H9 (cell line): ENCODE data around the gene HMCN1. TPM values are rescaled to one million over a fixed set of nuclear protein-coding genes. Genes with fewer than 3 reads are reported as not detected.

Experiments used
- DNase-seq: peaks from one replicate; pipeline ENCODE4 v3.0.0-alpha.2; 2017
- H2AFZ ChIP-seq: one replicate; pipeline ENCODE4 v1.6.1; 2013; ENCODE audit warnings: mild to moderate bottlenecking, low read length, control low read depth, moderate library complexity
- H2AK5ac ChIP-seq: 2 replicates; pipeline ENCODE4 v1.6.1; 2013; ENCODE audit warnings: low read length, control low read depth, mixed read lengths; ENCODE audit not compliant: insufficient read length
- H2BK120ac ChIP-seq: one replicate; pipeline ENCODE4 v1.6.1; 2013; ENCODE audit warnings: low read depth, mild to moderate bottlenecking, low read length, control low read depth, inconsistent platforms; ENCODE audit not compliant: poor library complexity, severe bottlenecking
- H2BK12ac ChIP-seq: 2 replicates; pipeline ENCODE4 v1.6.1; 2013; ENCODE audit warnings: low read length, control low read depth, mixed read lengths, low read depth; ENCODE audit not compliant: insufficient read length
- H2BK15ac ChIP-seq: 2 replicates; pipeline ENCODE4 v1.6.1; 2013; ENCODE audit warnings: low read depth, low read length, control low read depth
- H2BK20ac ChIP-seq: one replicate; pipeline ENCODE4 v1.6.1; 2013; ENCODE audit warnings: low read depth, mild to moderate bottlenecking, low read length, control low read depth, inconsistent platforms; ENCODE audit not compliant: poor library complexity, severe bottlenecking
- H2BK5ac ChIP-seq: 2 replicates; pipeline ENCODE4 v1.6.1; 2013; ENCODE audit warnings: low read length, control low read depth, mixed read lengths; ENCODE audit not compliant: insufficient read length
- H3K14ac ChIP-seq: 2 replicates; pipeline ENCODE4 v1.6.1; 2013; ENCODE audit warnings: low read length, control low read depth; ENCODE audit not compliant: insufficient read depth
- H3K18ac ChIP-seq: 2 replicates; pipeline ENCODE4 v1.6.1; 2013; ENCODE audit warnings: low read depth, mild to moderate bottlenecking, mixed read lengths, low read length, control low read depth; ENCODE audit not compliant: insufficient read length
- H3K23ac ChIP-seq: 2 replicates; pipeline ENCODE4 v1.6.1; 2013; ENCODE audit warnings: low read length, control low read depth, mixed read lengths, low read depth; ENCODE audit not compliant: insufficient read length
- H3K23me2 ChIP-seq: 2 replicates; pipeline ENCODE4 v1.6.1; 2013; ENCODE audit warnings: low read depth, mild to moderate bottlenecking, mixed read lengths, low read length, control low read depth; ENCODE audit not compliant: insufficient read length, poor library complexity, severe bottlenecking
- H3K27ac ChIP-seq: 2 replicates; pipeline ENCODE4 v1.5.1; 2013; ENCODE audit warnings: low read length, control low read depth, mixed read lengths, low read depth; ENCODE audit not compliant: insufficient read length
- H3K27me3 ChIP-seq: 2 replicates; pipeline ENCODE4 v1.6.1; 2013; ENCODE audit warnings: low read length, control low read depth, inconsistent platforms; ENCODE audit not compliant: insufficient read depth
- H3K4ac ChIP-seq: 2 replicates; pipeline ENCODE4 v1.6.1; 2013; ENCODE audit warnings: low read depth, mild to moderate bottlenecking, control low read depth, inconsistent platforms, low read length, moderate library complexity
- H3K4me1 ChIP-seq: 2 replicates; pipeline ENCODE4 v1.6.1; 2013; ENCODE audit warnings: low read length, control low read depth, inconsistent platforms; ENCODE audit not compliant: insufficient read depth
- H3K4me2 ChIP-seq: 2 replicates; pipeline ENCODE4 v1.6.1; 2013; ENCODE audit warnings: low read length, control low read depth, mixed read lengths; ENCODE audit not compliant: insufficient read length, insufficient read depth
- H3K56ac ChIP-seq: 2 replicates; pipeline ENCODE4 v1.6.1; 2013; ENCODE audit warnings: low read depth, mild to moderate bottlenecking, mixed read lengths, low read length, control low read depth; ENCODE audit not compliant: insufficient read length
- H3K79me1 ChIP-seq: 2 replicates; pipeline ENCODE4 v1.6.1; 2013; ENCODE audit warnings: low read depth, mild to moderate bottlenecking, moderate library complexity, low read length, control low read depth, inconsistent platforms; ENCODE audit not compliant: insufficient read depth, poor library complexity, severe bottlenecking
- H3K79me2 ChIP-seq: 2 replicates; pipeline ENCODE4 v1.6.1; 2013; ENCODE audit warnings: low read length, control low read depth, inconsistent platforms; ENCODE audit not compliant: insufficient read depth
- H3K9ac ChIP-seq: 2 replicates; pipeline ENCODE4 v1.6.1; 2013; ENCODE audit warnings: low read length, control low read depth, mixed read lengths; ENCODE audit not compliant: insufficient read length; ENCODE audit errors: extremely low read depth
- H3K9me3 ChIP-seq: one replicate; pipeline ENCODE4 v1.6.1; 2013; ENCODE audit warnings: low read depth, low read length, inconsistent platforms; ENCODE audit not compliant: control insufficient read depth
- H3T11ph ChIP-seq: one replicate; pipeline ENCODE4 v1.6.1; 2013; ENCODE audit warnings: mild to moderate bottlenecking, low read length, control low read depth, inconsistent platforms
- H4K20me1 ChIP-seq: one replicate; pipeline ENCODE4 v1.6.1; 2013; ENCODE audit not compliant: control insufficient read depth, insufficient read length, insufficient read depth
- H4K5ac ChIP-seq: 2 replicates; pipeline ENCODE4 v1.6.1; 2013; ENCODE audit warnings: low read depth, mild to moderate bottlenecking, mixed read lengths, low read length, control low read depth; ENCODE audit not compliant: insufficient read length
- H4K8ac ChIP-seq: replicated peaks from 2 replicates; pipeline ENCODE4 v1.6.1; 2013; ENCODE audit warnings: low read length, control low read depth, mixed read lengths, low read depth; ENCODE audit not compliant: insufficient read length
- H4K91ac ChIP-seq: 2 replicates; pipeline ENCODE4 v1.6.1; 2013; ENCODE audit warnings: low read depth, mild to moderate bottlenecking, moderate library complexity, mixed read lengths, low read length, control low read depth; ENCODE audit not compliant: insufficient read length
- H3K27ac Mint-ChIP-seq, 3 experiments: 2 replicates in 2 of 3; 3 replicates in 1 of 3; pipeline ENCODE4 v1.8.0; 2020 to 2021; ENCODE audit warnings: mixed read lengths in 3 of 3, mild to moderate bottlenecking in 1 of 3, moderate library complexity in 1 of 3
- H3K27me3 Mint-ChIP-seq: 2 replicates; pipeline ENCODE4 v1.8.0; 2021; ENCODE audit warnings: low read depth, mild to moderate bottlenecking, moderate library complexity, mixed read lengths
- H3K36me3 Mint-ChIP-seq, 3 experiments: 2 replicates in 2 of 3; 3 replicates in 1 of 3; pipeline ENCODE4 v1.8.0; 2020 to 2021; ENCODE audit warnings: low read depth in 3 of 3, mixed read lengths in 3 of 3; ENCODE audit not compliant: insufficient read depth in 1 of 3
- H3K4me1 Mint-ChIP-seq, 2 experiments: 2 replicates each; pipeline ENCODE4 v1.8.0; 2020; ENCODE audit warnings: mixed read lengths in 2 of 2
- H3K4me3 Mint-ChIP-seq, 2 experiments: 2 replicates in 1 of 2; 3 replicates in 1 of 2; pipeline ENCODE4 v1.8.0; 2020 to 2021; ENCODE audit warnings: mild to moderate bottlenecking in 2 of 2, mixed read lengths in 2 of 2, moderate library complexity in 1 of 2
- H3K9me3 Mint-ChIP-seq, 2 experiments: 2 replicates in 1 of 2; 3 replicates in 1 of 2; pipeline ENCODE4 v1.8.0; 2020; ENCODE audit warnings: mild to moderate bottlenecking in 2 of 2, mixed read lengths in 2 of 2, moderate library complexity in 1 of 2
- CTCF ChIP-seq: fragments of 200-600 bp; sonication (generic); conservative IDR thresholded peaks from 3 replicates; pipeline ENCODE4 v1.8.0; 2021; ENCODE audit warnings: antibody characterized with exemption, mild to moderate bottlenecking
- WGBS: extraction: QIAGEN DNeasy Blood & Tissue Kit; methylation state at CpG from one replicate; pipeline ENCODE4 v1.1.7; 2013; ENCODE audit warnings: missing lambda C conversion rate, low lambda C conversion rate, mixed read lengths; ENCODE audit not compliant: insufficient read length; ENCODE audit errors: extremely low coverage; 5-methylcytosine and 5-hydroxymethylcytosine counted together
- total RNA-seq: library from RNA; stranded (reverse); gene quantifications from 2 replicates; pipeline ENCODE4 v1.2.1, GENCODE V29; 2021

HMCN1 gene
- total RNA-seq, 1 experiment from 2014 or later, result 3.3 TPM

- no CpG with 5 or more reads among the region's 3 CpGs for WGBS
- H3K4me2 ChIP-seq, result no peak overlapping the region
- no peaks in the 10 kb centered on the region for H3K27me3 ChIP-seq
- H4K8ac ChIP-seq, result no peak overlapping the region
- Mint-ChIP-seq H3K4me3 (no peak overlapping the region), H3K27ac (no peak overlapping the region), H3K4me1 (peaks cover 0 to 6% of the 10 kb centered on the region in 2 experiments; a peak in 2 of 4 replicates), H3K27me3 (no peaks in the 10 kb centered on the region), H3K36me3 (peaks cover 0 to 2% (median 2%) of the 10 kb centered on the region in 3 experiments; a peak in 2 of 7 replicates), H3K9me3 (no peaks in the 10 kb centered on the region)
- no peaks in the 10 kb centered on the region for H4K20me1 ChIP-seq
- no peak overlapping the region for H3K23ac ChIP-seq
- H4K5ac ChIP-seq, result no peak overlapping the region
- no peak overlapping the region for H3K4ac ChIP-seq
- no peak for TF ChIP-seq CTCF
- no peaks in the 10 kb centered on the region for H3K9me3 ChIP-seq
- H3K27ac ChIP-seq, result no peak overlapping the region
- H2AK5ac ChIP-seq, result no peak overlapping the region
- H2BK15ac ChIP-seq, result no peak overlapping the region
- H2BK12ac ChIP-seq, result no peak overlapping the region
- no peak overlapping the region for H2BK5ac ChIP-seq
- H3K4me1 ChIP-seq, result no peaks in the 10 kb centered on the region
- no peak overlapping the region for H2AFZ ChIP-seq
- no peak for DNase-seq
- H3K9ac ChIP-seq, result no peak overlapping the region
- H2BK120ac ChIP-seq, result no peak overlapping the region
- no peaks in the 10 kb centered on the region for H3K23me2 ChIP-seq
- H4K91ac ChIP-seq, result no peak overlapping the region
- H3T11ph ChIP-seq, result no peak overlapping the region
- no peak overlapping the region for H3K18ac ChIP-seq
- no peak overlapping the region for H3K14ac ChIP-seq
- H2BK20ac ChIP-seq, result no peak overlapping the region
- no peaks in the 10 kb centered on the region for H3K79me2 ChIP-seq
- H3K56ac ChIP-seq, result no peak overlapping the region
- H3K79me1 ChIP-seq, result no peaks in the 10 kb centered on the region
Observed at GRCh38 chr1:185974367-185975170, 240.4 kb downstream of the HMCN1 start.
